RCC 7860 (cell line): ENCODE results near the gene DENND1A.
"Not testable (repeated sequence)": the region's sequence is repeated elsewhere in the genome, so short reads cannot be mapped to it uniquely, and the experiment has no call there.

ENCODE experiments used
- DNase-seq: peaks from one replicate; pipeline ENCODE4 v3.0.0-alpha.2; 2015; ENCODE audit warnings: low spot score
- FAIRE-seq: peaks from 2 replicates; lab custom pipeline; 2012; peaks lifted over from hg19 to GRCh38; lab: Jason Lieb, UNC

The DENND1A gene

DNA sequence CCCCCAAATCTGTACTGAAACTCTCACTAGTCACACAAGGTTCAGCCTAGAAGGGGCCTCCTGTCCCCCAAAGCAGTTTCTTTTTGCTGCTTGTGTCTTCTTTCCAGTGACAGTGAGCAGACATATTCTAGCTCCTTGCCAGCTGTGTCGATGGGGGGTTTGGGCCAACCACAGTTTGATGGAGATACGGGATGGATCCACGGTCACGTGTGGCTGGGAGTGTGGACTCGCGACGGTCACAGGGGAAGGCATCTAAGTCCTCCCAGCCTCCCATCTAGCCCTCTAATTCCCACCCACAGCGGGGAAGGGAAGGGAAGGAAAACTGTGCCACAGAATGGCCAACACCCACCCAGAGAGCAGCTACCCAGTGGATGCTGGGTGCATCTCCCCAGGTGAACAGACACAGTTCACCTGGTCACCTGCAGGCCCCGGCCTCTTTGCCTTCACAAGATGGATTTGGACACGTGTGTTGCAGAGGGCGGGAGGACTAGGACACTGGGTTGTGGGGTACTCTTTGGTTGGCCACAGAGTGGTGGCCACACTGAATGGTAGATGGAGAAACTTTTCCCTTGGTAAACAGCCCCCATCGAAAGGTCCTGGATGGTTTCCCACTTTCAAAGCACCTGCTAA is 519.5 kb downstream of the DENND1A start:
- DNase-seq (no peak), FAIRE-seq (no peak)

DNA sequence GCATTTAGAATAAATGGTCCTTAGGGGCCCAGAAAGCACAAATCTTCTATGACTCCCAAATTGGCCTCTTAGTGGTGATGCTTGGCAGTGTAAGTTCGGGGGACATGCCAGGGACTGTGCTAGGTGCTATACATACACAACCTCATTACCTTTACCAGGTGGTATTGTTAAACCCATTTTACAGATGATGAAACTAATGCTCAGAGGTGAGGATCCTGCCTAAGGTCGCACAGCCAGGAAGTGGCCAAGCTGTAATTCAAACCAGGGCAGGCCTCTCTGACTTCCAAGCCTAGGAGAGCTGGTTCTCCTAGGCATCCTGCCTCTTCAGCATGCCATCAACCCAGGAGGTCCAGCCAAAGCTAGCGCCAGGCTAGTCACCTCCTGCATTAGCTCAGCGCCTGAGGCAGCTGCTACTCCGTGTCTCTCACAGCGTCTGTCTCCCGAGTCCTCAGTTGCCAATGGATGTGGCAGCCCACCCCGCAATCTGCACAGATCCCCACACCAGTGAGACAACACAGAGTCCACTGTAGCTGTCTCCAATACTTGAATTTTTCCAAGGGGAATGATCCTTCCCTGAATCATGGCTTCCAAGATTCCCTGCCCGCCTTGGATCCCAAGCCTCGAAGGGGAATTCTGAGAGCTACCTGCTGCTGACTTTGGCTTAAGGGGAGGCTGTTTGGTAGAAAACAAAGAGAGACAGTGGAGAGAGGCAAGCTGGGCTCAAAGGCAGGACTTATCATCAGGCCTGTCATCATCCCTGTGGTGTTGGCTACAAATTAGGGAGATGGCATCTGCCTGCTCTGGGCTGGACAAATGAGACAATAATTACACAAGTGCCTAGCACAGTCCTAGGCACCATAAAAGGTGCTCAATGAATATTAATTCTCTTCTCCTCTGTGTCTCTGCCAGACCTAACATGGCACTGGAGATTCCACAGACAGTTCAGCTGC is 521.3 kb downstream of the DENND1A start:
- DNase-seq (no peak), FAIRE-seq (no peak)

DNA sequence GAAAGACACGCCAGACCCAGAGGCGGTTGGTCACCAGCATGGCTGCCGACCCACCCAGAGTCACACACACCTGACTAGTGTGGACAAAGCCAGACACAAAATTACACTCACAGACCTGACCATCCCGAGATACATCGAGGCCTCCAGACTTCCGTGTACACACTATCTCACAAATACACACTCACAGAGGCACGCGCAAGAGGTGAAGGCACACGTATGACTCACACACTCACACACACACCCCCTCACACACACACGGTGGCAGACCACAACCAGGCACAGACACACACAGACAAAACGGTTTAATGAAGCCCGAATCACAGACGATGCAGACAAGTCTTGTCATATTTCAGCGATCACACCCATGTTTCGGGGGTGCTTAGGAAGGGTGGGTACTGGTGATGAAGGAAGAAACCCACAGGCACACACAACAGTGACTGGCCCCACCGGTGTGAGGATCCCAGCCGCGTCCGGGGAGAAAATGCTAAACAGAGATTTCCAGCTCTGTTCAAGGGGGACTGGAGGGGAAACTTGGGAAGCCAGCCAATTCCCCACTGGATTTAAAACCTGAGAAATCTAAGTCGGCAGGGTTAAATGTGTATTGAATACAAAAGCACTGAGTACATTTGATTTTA is 522.6 kb downstream of the DENND1A start:
- DNase-seq = no peak
- FAIRE-seq = no peak

DNA sequence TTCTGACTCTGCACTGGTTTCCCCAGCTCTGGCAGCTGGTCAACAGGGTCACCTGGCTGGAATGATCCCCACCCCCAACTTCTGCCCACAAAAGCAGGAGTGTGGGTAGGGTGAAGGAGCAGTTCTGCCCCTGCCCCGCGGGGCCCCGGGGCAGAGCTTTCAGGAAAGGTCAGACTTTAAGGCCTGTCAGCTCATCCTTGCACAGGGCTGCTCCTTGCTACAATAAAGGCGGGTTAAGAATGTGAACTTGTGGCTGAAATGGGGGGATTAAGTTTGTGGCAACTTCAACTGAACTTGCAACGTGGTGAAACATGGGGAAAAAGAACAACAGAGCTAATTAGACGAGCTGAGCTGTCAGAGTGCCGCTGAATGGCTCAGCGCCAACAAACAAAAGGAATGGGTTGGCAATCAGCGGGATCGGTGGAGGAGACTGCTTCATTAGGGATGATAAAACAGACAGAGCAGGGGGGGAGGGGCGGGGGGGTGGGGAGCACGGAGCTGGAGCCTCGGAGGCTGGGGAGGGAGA is 523.2 kb downstream of the DENND1A start:
- no peak for FAIRE-seq
- DNase-seq = no peak

DNA sequence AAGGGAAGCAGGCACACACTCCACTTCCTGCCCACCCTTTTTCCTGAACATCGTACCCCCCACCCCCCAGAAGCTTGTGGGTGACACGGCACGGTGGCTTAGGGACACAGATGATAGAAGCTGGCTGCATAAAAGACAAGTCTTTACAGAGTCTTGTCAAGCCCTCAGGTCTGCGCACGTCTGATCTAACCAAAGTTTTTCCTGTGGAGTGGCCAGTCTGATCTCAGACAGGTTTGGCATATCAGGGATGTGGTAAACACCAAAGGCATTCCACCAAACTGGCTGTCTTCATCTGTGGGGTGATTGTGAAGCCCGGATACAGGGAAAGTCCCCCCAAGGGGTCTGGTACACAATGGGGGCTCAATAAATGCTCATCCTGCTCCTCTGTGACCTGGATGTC is 523.9 kb downstream of the DENND1A start:
- no peak for FAIRE-seq

DNA sequence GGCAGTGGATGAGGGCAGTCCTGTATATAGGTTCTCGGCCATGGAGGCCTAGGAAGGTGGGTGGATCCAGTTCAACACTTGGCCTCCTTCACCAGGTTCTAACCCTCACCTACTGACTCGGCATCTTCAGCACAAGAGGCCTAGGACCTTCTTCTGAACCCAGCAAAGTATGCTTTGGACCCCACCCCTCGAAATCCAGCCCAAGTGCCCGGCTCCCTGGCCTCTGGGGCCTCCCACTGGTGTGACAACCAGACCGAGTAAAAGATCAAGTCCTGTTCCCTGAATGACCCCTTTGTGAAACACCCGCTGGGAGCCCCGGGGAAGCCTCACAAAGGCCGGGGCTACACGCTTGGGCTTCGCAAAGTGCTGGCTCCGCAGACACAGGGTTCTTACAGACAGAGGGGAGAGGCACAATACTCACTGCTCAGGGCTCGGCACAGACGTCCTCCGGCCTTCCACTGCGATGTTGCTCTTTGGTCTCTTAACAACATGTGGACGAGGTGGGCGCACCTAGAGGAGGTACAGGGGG is 526.9 kb downstream of the DENND1A start:
- DNase-seq (no peak), FAIRE-seq (no peak)

More for the DNA sequence above, 523.9 kb downstream of the DENND1A start:
- no peak for DNase-seq

DNA sequence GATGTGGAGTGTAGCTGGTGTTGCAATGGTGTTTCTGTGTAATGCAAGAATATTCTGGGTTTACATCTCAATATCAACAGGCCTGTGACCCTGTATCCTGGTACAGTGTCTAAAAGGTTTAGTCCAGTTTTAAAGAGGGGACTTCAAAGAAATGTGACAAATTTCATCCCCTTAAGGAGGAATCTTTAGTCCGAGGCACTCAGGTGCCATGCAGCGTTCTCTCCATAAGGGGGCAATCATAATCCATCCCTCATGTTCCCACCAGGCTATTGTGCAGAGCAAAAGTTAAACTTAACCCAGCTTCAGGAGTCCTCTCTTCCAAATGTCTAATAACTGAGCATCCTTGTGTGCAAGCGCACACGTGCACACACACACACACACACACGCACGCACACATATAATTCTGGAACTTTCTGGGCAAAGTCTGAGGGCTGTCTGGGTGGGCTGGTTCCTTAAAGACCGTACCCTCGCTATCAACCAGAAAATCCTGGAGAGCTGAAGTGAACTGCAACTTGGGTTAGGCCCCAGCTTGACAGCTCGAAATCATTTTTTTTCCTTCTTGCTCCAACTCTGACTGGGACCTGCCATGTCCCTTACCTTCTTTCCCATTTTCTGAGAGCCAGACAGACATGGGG is 527.9 kb downstream of the DENND1A start:
- no peak for FAIRE-seq
- DNase-seq = peak; percentile 28

DNA sequence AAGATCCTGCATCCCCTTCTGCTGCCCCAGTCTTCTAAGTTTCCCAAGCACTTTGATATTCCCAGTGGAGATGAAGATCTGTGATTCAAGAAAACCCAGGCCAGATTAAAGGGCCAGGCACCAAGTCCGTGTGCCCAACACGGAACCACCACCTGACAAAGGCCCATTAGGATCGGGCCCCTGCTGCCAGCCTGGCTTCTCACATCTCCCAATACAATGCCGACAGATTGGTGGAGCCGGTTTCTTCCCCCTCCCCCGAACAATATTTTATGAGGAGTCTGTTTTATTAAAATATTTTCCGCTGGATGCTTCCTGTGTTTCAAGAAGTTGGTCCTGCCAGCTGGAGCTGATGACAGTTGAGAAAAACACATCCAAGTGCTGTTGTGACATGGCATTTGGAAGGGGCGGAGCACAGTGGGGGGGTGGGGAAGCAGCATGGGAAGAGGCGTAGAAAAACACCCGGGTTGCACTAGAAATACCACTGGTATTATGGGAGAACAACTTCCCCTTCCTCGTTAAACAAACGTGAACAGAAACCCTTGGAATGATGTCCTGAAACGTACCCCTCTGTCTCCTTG is 528.9 kb downstream of the DENND1A start:
- FAIRE-seq = no peak
- no peak for DNase-seq

DNA sequence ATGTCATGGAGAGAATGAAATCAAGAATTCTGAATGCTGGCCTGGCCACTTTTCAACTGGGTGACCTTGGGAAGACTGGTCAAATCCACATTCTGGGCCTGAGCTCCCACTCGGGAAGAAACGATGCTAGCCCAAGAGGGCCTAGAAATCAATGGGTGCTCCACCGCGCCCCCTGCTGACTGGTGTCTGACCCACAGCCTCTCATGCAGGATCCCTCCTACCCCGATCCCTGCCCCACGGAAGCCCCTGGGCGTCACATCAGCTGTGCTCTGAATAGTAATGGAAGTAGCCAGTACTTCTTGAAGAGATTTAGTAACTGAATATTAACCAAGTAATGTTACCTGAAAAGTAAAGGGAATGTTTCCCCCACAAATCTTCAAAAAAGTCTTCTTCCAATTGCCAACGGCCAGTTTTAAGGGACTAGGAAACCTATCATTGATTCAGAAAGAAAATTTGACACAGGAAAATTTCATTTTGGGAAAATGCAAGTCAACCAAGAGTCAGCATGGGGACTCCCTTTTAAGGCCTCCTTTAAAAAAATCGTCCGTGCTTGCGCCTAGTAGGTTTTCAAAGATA is 530.0 kb downstream of the DENND1A start:
- FAIRE-seq (no peak), DNase-seq (no peak)

DNA sequence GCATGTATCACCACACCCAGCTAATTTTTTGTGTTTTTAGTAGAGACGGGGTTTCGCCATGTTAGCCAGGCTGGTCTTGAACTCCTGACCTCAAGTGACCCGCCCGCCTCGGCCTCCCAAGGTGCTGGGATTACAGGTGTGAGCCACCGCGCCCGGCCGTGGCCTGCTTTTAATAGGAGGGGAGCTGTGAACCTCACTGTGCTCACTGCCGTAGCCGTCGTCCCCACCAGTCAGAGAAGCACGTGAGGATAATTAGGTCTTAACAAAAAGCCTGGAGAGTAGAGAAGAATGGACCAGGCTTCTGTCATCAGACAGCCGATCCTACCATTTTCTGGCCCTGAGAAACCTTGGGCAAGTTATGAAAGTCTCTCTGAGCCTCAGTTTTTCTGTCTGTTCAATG is 531.0 kb downstream of the DENND1A start:
- not testable (repeated sequence) for DNase-seq, FAIRE-seq

DNA sequence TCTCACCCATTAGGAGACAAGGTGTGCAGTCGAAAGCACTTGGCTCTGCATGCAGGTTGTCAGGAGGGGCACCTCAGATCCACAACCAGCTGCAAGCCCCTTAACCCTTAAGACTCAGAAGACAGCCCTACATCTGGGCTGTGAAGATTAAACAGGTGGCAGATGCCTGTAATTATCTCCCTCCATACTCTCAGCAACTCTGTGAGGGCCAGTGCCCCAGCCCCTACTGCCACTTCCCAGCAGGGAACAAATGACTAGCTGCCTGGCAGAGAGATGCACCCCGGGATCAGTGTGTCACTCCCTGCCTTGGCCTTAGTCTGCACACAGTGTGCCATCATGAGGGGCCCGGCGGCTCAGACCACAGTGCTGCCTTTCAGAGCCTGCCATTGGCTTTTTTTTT is 532.0 kb downstream of the DENND1A start:
- DNase-seq = no peak
- no peak for FAIRE-seq

DNA sequence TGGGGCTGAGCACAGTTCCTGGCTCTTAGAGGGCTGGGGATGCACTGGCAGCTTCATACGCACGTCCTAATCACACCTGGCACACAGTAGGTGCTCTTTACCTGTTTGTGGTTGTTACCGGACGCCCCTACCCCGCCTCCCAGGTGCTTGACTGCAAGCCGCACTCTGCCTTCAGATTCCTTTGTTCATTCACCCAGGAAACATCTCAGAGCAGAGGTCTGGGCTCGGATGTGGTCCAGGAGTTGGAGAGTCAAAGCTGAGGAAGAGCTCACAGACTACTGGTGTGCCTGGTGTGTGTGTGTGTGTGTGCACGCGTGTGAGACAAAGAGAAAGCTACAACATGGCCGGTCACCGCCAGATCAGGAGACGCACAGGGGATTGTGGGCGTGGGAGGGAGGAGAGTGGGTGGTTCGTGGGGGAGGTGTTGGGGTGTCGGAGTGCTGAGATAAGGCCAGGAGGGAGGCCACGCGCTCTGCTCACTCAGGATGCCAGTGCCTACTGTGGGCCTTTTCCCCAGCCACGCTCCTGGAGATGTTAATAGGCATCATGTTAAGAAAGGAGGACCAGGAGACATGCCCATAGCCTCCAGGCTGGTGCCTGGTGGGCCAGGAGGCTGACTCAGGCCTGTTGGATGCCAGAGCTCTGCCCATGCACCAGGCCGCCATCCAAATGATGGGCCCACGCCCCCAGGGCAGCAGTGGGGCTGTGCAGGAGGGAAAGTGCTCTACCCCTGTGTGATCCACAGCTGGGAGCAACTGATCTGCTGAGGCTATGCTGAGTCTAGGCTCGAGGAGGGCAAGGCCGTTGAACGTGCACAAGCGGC is 534.0 kb downstream of the DENND1A start:
- DNase-seq (no peak), FAIRE-seq (no peak)

DNA sequence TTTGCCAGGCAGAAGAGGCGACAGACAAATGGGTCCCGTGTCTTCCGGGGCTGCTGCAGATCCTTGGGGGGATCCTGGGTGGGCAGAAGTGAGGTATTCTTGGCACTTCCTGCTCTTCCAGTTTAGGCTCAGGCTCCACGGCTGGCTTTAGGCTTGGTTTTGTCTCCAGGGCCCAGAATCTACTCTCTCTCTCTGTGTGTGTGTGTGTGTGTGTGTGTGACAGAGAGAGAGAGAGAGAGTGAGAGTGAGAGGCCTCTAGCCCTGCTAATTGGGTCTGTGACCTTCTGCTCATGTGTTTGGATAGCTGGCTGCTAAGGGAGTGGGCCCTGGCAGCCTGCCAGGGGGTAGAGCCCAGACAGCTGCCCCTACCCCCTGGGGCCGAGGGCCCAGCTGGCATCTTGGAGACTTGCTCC is 534.6 kb downstream of the DENND1A start:
- FAIRE-seq = no peak
- no peak for DNase-seq

DNA sequence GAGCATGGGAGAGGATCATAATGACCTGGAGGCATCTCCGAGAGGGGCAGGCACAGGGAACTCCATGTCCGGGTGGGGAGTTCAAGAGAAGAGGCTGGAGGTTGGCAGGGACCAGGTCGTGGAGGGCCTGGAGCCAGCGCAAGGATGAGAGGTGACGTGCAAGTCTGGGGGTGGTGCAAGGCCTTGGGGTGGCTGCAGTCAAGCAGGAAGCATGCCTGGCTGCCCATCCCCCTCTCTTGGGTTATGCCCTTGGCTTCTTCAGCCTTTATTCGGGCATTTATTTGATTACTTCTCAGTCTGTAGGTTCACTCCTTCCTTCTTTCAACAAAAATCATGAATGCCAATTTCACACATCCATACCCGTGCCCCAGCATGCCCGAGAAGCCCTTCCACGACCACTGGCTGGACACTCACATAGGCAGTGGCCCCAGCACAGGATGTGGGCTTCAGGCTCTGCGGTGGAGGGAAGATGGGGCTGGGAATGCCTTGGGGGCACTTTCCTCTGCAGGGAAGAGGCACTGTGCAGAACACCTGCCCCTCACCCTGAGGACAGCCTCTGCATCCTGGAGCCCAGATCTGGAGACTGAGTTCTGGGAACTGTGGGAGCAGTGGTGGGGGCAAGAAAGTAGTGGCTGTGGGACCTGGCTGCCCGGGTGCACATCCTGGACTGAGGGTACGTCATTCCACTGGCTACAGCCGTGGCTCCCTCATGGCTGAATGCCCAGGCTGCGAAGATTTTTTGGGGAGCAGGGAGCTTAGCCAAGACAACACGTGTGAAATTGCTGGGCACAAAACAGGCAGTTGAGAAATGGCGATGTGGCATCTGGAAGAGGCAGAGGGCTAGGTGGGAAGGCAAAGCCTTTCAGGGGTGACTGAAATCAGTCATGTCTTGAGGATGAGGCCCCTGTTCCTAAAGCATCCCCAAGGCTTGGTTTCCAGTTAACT is 535.4 kb downstream of the DENND1A start:
- FAIRE-seq (no peak), DNase-seq (no peak)

DNA sequence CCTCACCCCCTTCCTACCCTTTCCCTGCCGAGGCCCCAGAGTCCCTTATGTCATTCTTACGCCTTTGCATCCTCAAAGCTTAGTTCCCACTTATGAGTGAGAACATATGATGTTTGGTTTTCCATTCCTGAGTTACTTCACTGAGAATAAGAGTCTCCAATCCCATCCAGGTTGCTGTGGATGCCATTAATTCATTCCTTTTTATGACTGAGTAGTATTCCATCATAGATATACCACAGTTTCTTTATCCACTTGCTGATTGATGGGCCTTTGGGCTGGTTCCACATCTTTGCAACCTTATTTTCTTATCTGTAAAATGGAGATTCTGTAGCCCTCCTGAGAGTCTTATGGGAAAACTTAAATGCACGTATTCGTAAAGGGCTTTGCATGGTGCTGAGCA is 537.1 kb downstream of the DENND1A start:
- FAIRE-seq (no peak), DNase-seq (no peak)

DNA sequence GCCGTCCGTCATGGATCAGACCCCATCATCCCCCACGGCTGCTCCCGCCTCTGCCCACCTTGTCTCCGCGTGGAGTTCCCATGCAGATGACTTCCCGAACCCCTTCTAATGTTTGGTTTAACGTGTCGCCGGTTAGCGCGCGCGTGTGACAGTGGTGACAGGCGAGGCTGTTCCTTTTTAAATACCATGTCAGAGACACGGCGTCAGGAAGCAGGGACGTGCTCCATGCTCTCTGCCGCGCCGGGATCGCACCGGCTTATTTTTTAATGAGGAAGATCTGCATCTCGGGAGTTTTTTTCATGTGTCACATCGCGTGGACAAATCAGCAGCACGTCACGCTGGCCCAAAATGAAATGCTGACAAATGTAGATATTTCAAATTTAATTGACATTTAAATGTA is 538.0 kb downstream of the DENND1A start:
- FAIRE-seq (no peak), DNase-seq (no peak)

DNA sequence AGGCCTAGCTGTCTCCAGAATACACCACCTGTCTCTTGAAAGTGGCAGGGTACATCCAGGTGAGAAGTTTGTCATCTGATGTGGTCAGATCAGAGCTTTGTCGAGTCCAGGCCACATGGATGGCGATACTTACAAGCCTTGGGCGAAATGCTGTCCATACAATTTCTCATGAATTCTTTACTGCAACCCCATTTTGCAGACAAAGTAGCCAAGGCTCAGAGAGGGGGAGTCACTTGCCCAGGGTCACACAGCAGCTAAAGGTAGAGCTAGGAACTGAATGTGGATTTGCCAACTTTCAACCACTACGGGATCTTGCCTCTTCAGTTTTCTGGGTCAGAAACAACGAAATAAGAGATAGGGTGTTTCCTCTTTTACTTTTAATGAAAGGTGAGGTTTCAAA is 538.7 kb downstream of the DENND1A start:
- DNase-seq (no peak), FAIRE-seq (no peak)
